ENCODE results near the gene STRBP. TPM values are rescaled to one million over a fixed set of nuclear protein-coding genes. Genes with fewer than 3 reads are reported as not detected.
"Not testable (repeated sequence)": the region's sequence is repeated elsewhere in the genome, so short reads cannot be mapped to it uniquely, and the experiment has no call there.

STRBP gene
- total and polyA plus RNA-seq, 2 of the 8 experiments (the other 6 are each of a cell fraction or from before 2014, with no cell fraction given), result 29.7 to 105 TPM

DNA sequence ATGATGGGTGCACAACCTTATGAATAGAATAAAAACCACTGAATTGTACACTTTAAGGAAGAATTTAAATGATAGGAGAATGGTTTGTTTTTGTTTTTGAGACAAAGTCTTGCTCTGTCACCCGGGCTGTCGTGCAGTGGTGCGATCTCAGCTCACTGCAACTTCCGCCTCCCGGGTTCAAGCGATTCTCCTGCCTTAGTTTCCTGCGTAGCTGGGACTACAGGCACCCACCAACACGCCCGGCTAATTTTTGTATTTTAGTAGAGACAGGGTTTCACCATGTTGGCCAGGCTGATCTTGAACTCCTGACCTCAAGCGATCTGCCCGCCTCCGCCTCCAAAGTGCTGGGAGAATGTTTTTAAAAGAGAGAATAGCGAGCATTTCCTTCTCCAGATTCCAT is 33.5 kb upstream of the STRBP start:
- POLR2A ChIA-PET (ENCODE audit: partially characterized antibody), result interaction anchor here (1.3 kb wide), 1 partner anchor 38 kb away, joined by 3 read pairs; no protein-coding TSS in a partner anchor

More for the DNA sequence above, 33.5 kb upstream of the STRBP start:
- H2BK5ac ChIP-seq (ENCODE audit: low read depth, low read length); H3K9me3 ChIP-seq (ENCODE audit: insufficient read depth in 2 of 2, low read depth in 1 of 2, low read length in 1 of 2); H2BK20ac ChIP-seq (ENCODE audit: low read length); H3K4ac ChIP-seq (replicated peaks; ENCODE audit: insufficient read length, low read depth, low read length); H2BK15ac ChIP-seq (ENCODE audit: low read length); H4K8ac ChIP-seq (ENCODE audit: extremely low read depth, insufficient read depth, low read length); H3K36me3 ChIP-seq (ENCODE audit: control insufficient read depth in 2 of 4, insufficient read depth in 4 of 4, low read length in 3 of 4); H3K27ac ChIP-seq (ENCODE audit: low read depth, low read length); H3K18ac ChIP-seq (ENCODE audit: extremely low read depth, low read length); H3K79me1 ChIP-seq (ENCODE audit: low read depth, low read length); H2AFZ ChIP-seq (ENCODE audit: low read length); H4K20me1 ChIP-seq (replicated peaks in 1 of 2; ENCODE audit: control insufficient read depth in 1 of 2, insufficient read depth in 2 of 2, low read length in 2 of 2); H2AK5ac ChIP-seq (ENCODE audit: low read depth, low read length); H2BK12ac ChIP-seq (ENCODE audit: low read depth, low read length); H3K79me2 ChIP-seq (ENCODE audit: control insufficient read depth in 1 of 2, insufficient read depth in 2 of 2, low read length in 2 of 2); H3K23me2 ChIP-seq (ENCODE audit: low read depth, low read length); H3K4me2 ChIP-seq (ENCODE audit: insufficient read depth in 1 of 2, low read depth in 2 of 2, low read length in 2 of 2); H2BK120ac ChIP-seq (replicated peaks; ENCODE audit: low read depth, low read length); H3K9ac ChIP-seq (replicated peaks in 1 of 4; ENCODE audit: extremely low read depth in 1 of 4, low read depth in 3 of 4, low read length in 3 of 4); DNase-seq (ENCODE audit: low read depth in 1 of 2, low spot score in 2 of 2); H3K14ac ChIP-seq (ENCODE audit: insufficient read length); H3K56ac ChIP-seq (replicated peaks; ENCODE audit: insufficient read length, low read depth, low read length); H4K5ac ChIP-seq (ENCODE audit: insufficient read length, low read depth, low read length); H3K23ac ChIP-seq (ENCODE audit: insufficient read length); H3K4me1 ChIP-seq (replicated peaks in 1 of 4; ENCODE audit: control insufficient read depth in 3 of 4, insufficient read depth in 4 of 4, low read length in 3 of 4); FAIRE-seq; H3K4me3 ChIP-seq (ENCODE audit: extremely low read depth in 1 of 4, insufficient read depth in 2 of 4, low read depth in 3 of 4, low read length in 4 of 4); H3K27me3 ChIP-seq (replicated peaks in 1 of 4; ENCODE audit: control insufficient read depth in 3 of 4, extremely low read depth in 1 of 4, insufficient read depth in 3 of 4, low read length in 3 of 4); H4K91ac ChIP-seq (replicated peaks; ENCODE audit: insufficient read length, low read length): not testable (repeated sequence)
- CTCF ChIA-PET (ENCODE audit: partially characterized antibody), result interaction anchor here (1.4 to 1.6 kb wide), 2 partner anchors 10 to 33 kb away, joined by 3 to 4 read pairs; no protein-coding TSS in a partner anchor
- 91% methylated on average over 13 of the region's 13 CpGs; no CpG with 5 or more reads in 1 of the 2 experiments for WGBS, 2 experiments (ENCODE audit: extremely low coverage in 1 of 2, insufficient coverage in 1 of 2, insufficient read length in 1 of 2, insufficient replicate concordance in 2 of 2, low coverage in 1 of 2, low lambda C conversion rate in 2 of 2, missing lambda C conversion rate in 1 of 2)

Data from H1 (cell line).